ENCODE data around the gene GCSH. TPM values are rescaled to one million over a fixed set of nuclear protein-coding genes. Genes with fewer than 3 reads are reported as not detected.

Gene GCSH
- total and polyA plus RNA-seq, 2 of the 13 experiments (the other 11 are each of a cell fraction or from before 2014, with no cell fraction given), result 35.9 to 103 TPM

DNA sequence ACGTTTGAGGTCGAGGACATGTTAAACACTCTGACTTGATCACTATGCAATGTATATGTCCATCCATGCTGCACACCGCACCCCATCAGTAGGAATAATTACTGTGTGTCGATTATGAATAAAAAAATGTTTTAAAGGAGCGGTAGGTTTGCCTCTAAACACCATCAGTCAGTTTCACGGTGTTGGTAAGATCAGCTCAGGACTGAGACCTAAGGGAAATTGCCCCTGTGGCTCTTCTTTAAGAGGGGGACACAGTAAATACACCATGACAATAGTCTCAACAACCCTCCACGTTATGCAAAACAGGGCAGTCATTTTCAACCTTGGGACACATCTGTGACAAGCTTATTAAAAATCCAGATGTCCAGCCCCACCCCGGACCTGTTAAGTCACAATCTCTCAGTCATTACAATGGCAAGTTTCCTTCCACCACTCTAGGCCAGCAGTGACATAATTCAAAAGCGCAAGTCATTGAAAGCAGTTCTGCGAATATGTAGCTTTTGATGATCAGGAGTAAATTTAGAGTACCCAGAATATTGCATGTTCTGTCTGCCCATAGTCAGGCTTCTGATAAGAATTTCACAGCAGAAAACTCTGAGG is 59.3 kb downstream of the GCSH start:
- TSS peak; percentile 57 for BruUV-seq (replicated peaks)
- Histone ChIP-seq H3K27me3 (ENCODE audit: control insufficient read depth in 1 of 2, insufficient read depth in 2 of 2, low read length in 2 of 2) (no peaks in the 10 kb centered on the region; a peak in 1 of 5 replicates), H3K79me2 (ENCODE audit: insufficient read depth, low read length) (peaks cover 35% of the 10 kb centered on the region), H3K27ac (ENCODE audit: extremely low read length, insufficient read depth, low read length) (peak overlapping the region; percentile 60), H3K4me3 (replicated peaks in 1 of 3; ENCODE audit: insufficient read depth in 1 of 3, low read depth in 2 of 3, low read length in 3 of 3) (peak overlapping the region; percentile 87 to 93 (median 87)), H3K36me3 (replicated peaks in 1 of 2; ENCODE audit: control insufficient read depth in 1 of 2, insufficient read depth in 2 of 2, low read length in 2 of 2) (peaks cover 6 to 18% of the 10 kb centered on the region in 2 experiments; a peak in 4 of 5 replicates), H4K20me1 (ENCODE audit: insufficient read depth, low read length) (peaks cover 2% of the 10 kb centered on the region; the same call in 1 of the 2 replicates), H3K4me1 (ENCODE audit: insufficient read depth, low read length) (peaks cover 22% of the 10 kb centered on the region), H3K9ac (ENCODE audit: insufficient read depth, low read depth, low read length) (peak overlapping the region; percentile 87), H3K4me2 (ENCODE audit: low read depth, low read length) (peak overlapping the region; percentile 85), H3K9me3 (ENCODE audit: low read length) (no peaks in the 10 kb centered on the region; the same call in 1 of the 2 replicates), H2AFZ (ENCODE audit: low read length) (no peak overlapping the region)
- 28% methylated on average over 10 of the region's 10 CpGs for WGBS (ENCODE audit: low lambda C conversion rate)
- intact Hi-C loops (cut with micrococcal nuclease; ENCODE audit: unreplicated experiment), result loop anchor here (5.0 to 10.0 kb wide), 3 partner anchors 60 to 700 kb away; partner anchors contain the start of gene GCSH
- POLR2A ChIA-PET, result interaction anchor here (0.7 to 2.2 kb wide), 3 partner anchors 9 to 45 kb away, joined by 3 to 21 read pairs (median 4); partner anchors contain the start of gene C16orf46
- FAIRE-seq (peak; percentile 28), DNase-seq (ENCODE audit: low spot score) (peak; percentile 6), ATAC-seq (no peak; the same call in 2 of the 3 replicates)
- CTCF ChIA-PET (ENCODE audit: low intra/inter-chr PET ratio, low total read pairs), result interaction anchor here (1.7 to 3.7 kb wide), 2 partner anchors 31 to 39 kb away, joined by 7 to 26 read pairs; partner anchors contain the start of genes C16orf46, CENPN and CMC2
- in situ Hi-C loops (cut with HindIII; ENCODE audit: extremely low pct_ligation_motif_present, low pct_unique_long_range_greater_than_20kb), result loop anchor here (25.0 kb wide), 1 partner anchor 700 kb away; no protein-coding TSS in a partner anchor
- peak; percentile 76 for TF ChIP-seq NFE2L2 (IDR thresholded peaks at IDR 0.05; ENCODE audit: low read length)
- TF ChIP-seq HINFP (CRISPR knock-in tag; IDR thresholded peaks at IDR 0.05; ENCODE audit: low read depth), result no peak
- 0 out of 2 replicates have a peak, but pooled peaks have one; percentile 27 for TF ChIP-seq ZC3H13 (CRISPR knock-in tag; IDR thresholded peaks at IDR 0.05)
- TF ChIP-seq, protein P1, sequence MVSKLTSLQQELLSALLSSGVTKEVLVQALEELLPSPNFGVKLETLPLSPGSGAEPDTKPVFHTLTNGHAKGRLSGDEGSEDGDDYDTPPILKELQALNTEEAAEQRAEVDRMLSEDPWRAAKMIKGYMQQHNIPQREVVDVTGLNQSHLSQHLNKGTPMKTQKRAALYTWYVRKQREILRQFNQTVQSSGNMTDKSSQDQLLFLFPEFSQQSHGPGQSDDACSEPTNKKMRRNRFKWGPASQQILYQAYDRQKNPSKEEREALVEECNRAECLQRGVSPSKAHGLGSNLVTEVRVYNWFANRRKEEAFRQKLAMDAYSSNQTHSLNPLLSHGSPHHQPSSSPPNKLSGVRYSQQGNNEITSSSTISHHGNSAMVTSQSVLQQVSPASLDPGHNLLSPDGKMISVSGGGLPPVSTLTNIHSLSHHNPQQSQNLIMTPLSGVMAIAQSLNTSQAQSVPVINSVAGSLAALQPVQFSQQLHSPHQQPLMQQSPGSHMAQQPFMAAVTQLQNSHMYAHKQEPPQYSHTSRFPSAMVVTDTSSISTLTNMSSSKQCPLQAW (CRISPR knock-in tag; IDR thresholded peaks at IDR 0.05), result 0 out of 2 replicates have a peak, but pooled peaks have one; percentile 13
- TF ChIP-seq, protein P2, sequence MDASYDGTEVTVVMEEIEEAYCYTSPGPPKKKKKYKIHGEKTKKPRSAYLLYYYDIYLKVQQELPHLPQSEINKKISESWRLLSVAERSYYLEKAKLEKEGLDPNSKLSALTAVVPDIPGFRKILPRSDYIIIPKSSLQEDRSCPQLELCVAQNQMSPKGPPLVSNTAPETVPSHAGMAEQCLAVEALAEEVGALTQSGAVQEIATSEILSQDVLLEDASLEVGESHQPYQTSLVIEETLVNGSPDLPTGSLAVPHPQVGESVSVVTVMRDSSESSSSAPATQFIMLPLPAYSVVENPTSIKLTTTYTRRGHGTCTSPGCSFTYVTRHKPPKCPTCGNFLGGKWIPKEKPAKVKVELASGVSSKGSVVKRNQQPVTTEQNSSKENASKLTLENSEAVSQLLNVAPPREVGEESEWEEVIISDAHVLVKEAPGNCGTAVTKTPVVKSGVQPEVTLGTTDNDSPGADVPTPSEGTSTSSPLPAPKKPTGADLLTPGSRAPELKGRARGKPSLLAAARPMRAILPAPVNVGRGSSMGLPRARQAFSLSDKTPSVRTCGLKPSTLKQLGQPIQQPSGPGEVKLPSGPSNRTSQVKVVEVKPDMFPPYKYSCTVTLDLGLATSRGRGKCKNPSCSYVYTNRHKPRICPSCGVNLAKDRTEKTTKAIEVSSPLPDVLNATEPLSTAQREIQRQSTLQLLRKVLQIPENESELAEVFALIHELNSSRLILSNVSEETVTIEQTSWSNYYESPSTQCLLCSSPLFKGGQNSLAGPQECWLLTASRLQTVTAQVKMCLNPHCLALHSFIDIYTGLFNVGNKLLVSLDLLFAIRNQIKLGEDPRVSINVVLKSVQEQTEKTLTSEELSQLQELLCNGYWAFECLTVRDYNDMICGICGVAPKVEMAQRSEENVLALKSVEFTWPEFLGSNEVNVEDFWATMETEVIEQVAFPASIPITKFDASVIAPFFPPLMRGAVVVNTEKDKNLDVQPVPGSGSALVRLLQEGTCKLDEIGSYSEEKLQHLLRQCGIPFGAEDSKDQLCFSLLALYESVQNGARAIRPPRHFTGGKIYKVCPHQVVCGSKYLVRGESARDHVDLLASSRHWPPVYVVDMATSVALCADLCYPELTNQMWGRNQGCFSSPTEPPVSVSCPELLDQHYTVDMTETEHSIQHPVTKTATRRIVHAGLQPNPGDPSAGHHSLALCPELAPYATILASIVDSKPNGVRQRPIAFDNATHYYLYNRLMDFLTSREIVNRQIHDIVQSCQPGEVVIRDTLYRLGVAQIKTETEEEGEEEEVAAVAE (CRISPR knock-in tag; IDR thresholded peaks at IDR 0.05; ENCODE audit: borderline replicate concordance), result no peak
- peak; percentile 60; the same call in 1 of the 2 replicates for TF ChIP-seq SIN3A (IDR thresholded peaks at IDR 0.05; ENCODE audit: borderline replicate concordance, low read depth, low read length)
- no peak for TF ChIP-seq ZNF737 (CRISPR knock-in tag; IDR thresholded peaks at IDR 0.05; ENCODE audit: borderline replicate concordance)
- TF ChIP-seq POLR2AphosphoS5 (IDR thresholded peaks at IDR 0.05; ENCODE audit: low read depth, low read length), result no peak
- 0 out of 2 replicates have a peak, but pooled peaks have one; percentile 12 for TF ChIP-seq ZNF674 (CRISPR knock-in tag; IDR thresholded peaks at IDR 0.05; ENCODE audit: low read depth)
- TF ChIP-seq ZNF670 (CRISPR knock-in tag; IDR thresholded peaks at IDR 0.05; ENCODE audit: borderline replicate concordance), result no peak
- TF ChIP-seq MAFK (conservative IDR thresholded peaks at IDR 0.05 in 1 of 2, IDR thresholded peaks at IDR 0.05 in 1 of 2; ENCODE audit: low read length in 2 of 2), result 0 out of 4 replicates have a peak, but pooled peaks of 1 of the 2 experiments have one; percentile 27
- TF ChIP-seq, protein P3, sequence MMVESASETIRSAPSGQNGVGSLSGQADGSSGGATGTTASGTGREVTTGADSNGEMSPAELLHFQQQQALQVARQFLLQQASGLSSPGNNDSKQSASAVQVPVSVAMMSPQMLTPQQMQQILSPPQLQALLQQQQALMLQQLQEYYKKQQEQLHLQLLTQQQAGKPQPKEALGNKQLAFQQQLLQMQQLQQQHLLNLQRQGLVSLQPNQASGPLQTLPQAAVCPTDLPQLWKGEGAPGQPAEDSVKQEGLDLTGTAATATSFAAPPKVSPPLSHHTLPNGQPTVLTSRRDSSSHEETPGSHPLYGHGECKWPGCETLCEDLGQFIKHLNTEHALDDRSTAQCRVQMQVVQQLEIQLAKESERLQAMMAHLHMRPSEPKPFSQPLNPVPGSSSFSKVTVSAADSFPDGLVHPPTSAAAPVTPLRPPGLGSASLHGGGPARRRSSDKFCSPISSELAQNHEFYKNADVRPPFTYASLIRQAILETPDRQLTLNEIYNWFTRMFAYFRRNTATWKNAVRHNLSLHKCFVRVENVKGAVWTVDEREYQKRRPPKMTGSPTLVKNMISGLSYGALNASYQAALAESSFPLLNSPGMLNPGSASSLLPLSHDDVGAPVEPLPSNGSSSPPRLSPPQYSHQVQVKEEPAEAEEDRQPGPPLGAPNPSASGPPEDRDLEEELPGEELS (CRISPR knock-in tag; IDR thresholded peaks at IDR 0.05), result no peak
